Stimulated activated CD4-positive, alpha-beta T cell treated with anti-CD3 and anti-CD28 coated beads, Interleukin-15, amount 100 ng/mL, for 24 hours (primary cell): ENCODE measurements around the gene CAMK2N1.

Experiments
- DNase-seq: peaks from one replicate; pipeline ENCODE4 v3.0.0-alpha.2; 2020

The CAMK2N1 gene

GRCh38 chr1:20442920-20443625 lies 42.9 kb downstream of the CAMK2N1 start:
- DNase-seq: no peak

- peak; percentile 71 for DNase-seq
Observed at GRCh38 chr1:20440785-20441200, 45.2 kb downstream of the CAMK2N1 start.

GRCh38 chr1:20439282-20439681 lies 46.7 kb downstream of the CAMK2N1 start:
- DNase-seq: no peak

GRCh38 chr1:20437640-20438039 lies 48.4 kb downstream of the CAMK2N1 start:
- DNase-seq: no peak

- DNase-seq: no peak
Observed at GRCh38 chr1:20432891-20433290, 53.1 kb downstream of the CAMK2N1 start.
